ENCODE measurements around the gene PANX2. TPM values are rescaled to one million over a fixed set of nuclear protein-coding genes. Genes with fewer than 3 reads are reported as not detected.

PANX2 gene
- total and polyA plus RNA-seq, 2 experiments from 2014 or later = 0.44 to 2.1 TPM

GRCh38 chr22:50138988-50139387, 31.5 kb upstream of the PANX2 start:
- H3K9me3 ChIP-seq (ENCODE audit: low read depth) = no peaks in the 10 kb centered on the region
- TF ChIP-seq EZH2phosphoT487 (IDR thresholded peaks at IDR 0.05; ENCODE audit: low read depth, severe bottlenecking, unreplicated experiment) (no peak), EZH2 (IDR thresholded peaks at IDR 0.05; ENCODE audit: borderline replicate concordance) (no peak)
- TF ChIP-seq, protein P1, sequence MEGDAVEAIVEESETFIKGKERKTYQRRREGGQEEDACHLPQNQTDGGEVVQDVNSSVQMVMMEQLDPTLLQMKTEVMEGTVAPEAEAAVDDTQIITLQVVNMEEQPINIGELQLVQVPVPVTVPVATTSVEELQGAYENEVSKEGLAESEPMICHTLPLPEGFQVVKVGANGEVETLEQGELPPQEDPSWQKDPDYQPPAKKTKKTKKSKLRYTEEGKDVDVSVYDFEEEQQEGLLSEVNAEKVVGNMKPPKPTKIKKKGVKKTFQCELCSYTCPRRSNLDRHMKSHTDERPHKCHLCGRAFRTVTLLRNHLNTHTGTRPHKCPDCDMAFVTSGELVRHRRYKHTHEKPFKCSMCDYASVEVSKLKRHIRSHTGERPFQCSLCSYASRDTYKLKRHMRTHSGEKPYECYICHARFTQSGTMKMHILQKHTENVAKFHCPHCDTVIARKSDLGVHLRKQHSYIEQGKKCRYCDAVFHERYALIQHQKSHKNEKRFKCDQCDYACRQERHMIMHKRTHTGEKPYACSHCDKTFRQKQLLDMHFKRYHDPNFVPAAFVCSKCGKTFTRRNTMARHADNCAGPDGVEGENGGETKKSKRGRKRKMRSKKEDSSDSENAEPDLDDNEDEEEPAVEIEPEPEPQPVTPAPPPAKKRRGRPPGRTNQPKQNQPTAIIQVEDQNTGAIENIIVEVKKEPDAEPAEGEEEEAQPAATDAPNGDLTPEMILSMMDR (IDR thresholded peaks at IDR 0.05; ENCODE audit: poor library complexity) = no peak
- H3K4me1 ChIP-seq (ENCODE audit: insufficient read depth) = peaks cover 7% of the 10 kb centered on the region
- H3K27me3 ChIP-seq = no peaks in the 10 kb centered on the region
- H3K79me2 ChIP-seq = no peaks in the 10 kb centered on the region
- no peak overlapping the region for H3K4me2 ChIP-seq
- no peaks in the 10 kb centered on the region for H3K9me2 ChIP-seq (replicated peaks; ENCODE audit: insufficient read depth)
- no peaks in the 10 kb centered on the region for H4K20me1 ChIP-seq (ENCODE audit: insufficient read depth, poor library complexity, severe bottlenecking)
- WGBS (ENCODE audit: low lambda C conversion rate, missing lambda C conversion rate) = 84% methylated on average over 9 of the region's 9 CpGs
- H2AFZ ChIP-seq = no peak overlapping the region
- no peaks in the 10 kb centered on the region for H3K36me3 ChIP-seq (replicated peaks; ENCODE audit: insufficient read depth, low read depth)
- no peak for DNase-seq (ENCODE audit: low spot score)
- no peak overlapping the region for H3K4me3 ChIP-seq
- no peak overlapping the region for H3K27ac ChIP-seq

DNA sequence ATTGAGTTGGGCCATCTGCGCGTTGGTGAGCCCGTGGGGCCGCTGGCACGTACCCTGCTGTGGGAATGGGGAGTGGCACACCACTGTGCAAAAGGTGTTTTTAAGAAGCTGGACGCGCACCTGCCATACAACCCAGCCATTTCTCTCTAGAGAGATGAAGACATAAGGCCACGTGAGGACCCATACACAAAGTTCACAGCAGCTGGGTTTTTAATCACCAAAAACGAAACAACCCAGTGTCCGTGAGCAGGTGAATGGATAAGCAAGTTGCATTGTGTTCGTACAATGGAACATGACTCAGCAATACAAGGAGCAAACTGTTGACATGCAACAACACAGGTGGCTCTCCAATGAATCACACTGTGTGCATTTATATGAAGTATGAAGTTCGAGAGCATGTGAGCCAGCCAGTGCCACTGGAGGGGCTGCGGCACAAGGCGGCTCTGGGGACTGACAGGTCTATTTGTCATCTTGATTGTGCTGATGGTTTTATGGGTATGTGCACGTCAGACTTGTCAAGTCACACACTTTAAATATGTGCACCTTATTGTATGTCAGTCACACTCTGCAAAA, 30.6 kb upstream of the PANX2 start:
- peak; percentile 55 for DNase-seq (ENCODE audit: low spot score)
- Histone ChIP-seq H2AFZ (no peak overlapping the region), H3K4me1 (ENCODE audit: insufficient read depth) (peaks cover 7% of the 10 kb centered on the region), H3K9me2 (replicated peaks; ENCODE audit: insufficient read depth) (no peaks in the 10 kb centered on the region), H3K27me3 (no peaks in the 10 kb centered on the region), H4K20me1 (ENCODE audit: insufficient read depth, poor library complexity, severe bottlenecking) (no peaks in the 10 kb centered on the region), H3K4me3 (no peak overlapping the region), H3K27ac (peak overlapping the region; percentile 14), H3K36me3 (replicated peaks; ENCODE audit: insufficient read depth, low read depth) (no peaks in the 10 kb centered on the region), H3K4me2 (no peak overlapping the region), H3K9me3 (ENCODE audit: low read depth) (no peaks in the 10 kb centered on the region), H3K79me2 (no peaks in the 10 kb centered on the region)
- TF ChIP-seq, protein P1 (IDR thresholded peaks at IDR 0.05; ENCODE audit: poor library complexity) = no peak
- no peak for TF ChIP-seq EZH2 (IDR thresholded peaks at IDR 0.05; ENCODE audit: borderline replicate concordance)
- no peak for TF ChIP-seq EZH2phosphoT487 (IDR thresholded peaks at IDR 0.05; ENCODE audit: low read depth, severe bottlenecking, unreplicated experiment)
- WGBS (ENCODE audit: low lambda C conversion rate, missing lambda C conversion rate) = 72% methylated on average over 15 of the region's 15 CpGs

DNA sequence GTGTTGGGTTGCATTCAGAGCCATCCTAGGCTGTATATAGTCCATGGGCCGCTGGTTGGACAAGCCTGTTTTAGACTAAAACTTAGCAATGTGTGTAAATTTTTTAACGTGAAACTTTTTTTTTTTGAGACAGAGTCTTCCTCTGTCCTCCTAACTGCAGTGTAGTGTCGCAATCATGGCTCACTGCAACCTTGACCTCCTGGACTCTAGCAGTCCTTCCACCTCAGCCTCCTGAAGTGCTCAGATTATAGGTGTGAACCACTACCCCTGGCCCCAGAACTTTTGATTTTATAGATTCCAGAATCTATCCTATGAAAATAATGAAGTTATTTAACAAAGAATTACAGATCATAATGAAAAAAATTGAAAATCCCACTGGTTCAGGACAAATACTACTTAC, 29.9 kb upstream of the PANX2 start:
- Histone ChIP-seq H3K36me3 (replicated peaks; ENCODE audit: insufficient read depth, low read depth) (no peaks in the 10 kb centered on the region), H3K27me3 (no peaks in the 10 kb centered on the region), H3K27ac (peak overlapping the region; percentile 14), H3K9me2 (replicated peaks; ENCODE audit: insufficient read depth) (no peaks in the 10 kb centered on the region), H4K20me1 (ENCODE audit: insufficient read depth, poor library complexity, severe bottlenecking) (no peaks in the 10 kb centered on the region), H2AFZ (no peak overlapping the region), H3K4me2 (no peak overlapping the region), H3K9me3 (ENCODE audit: low read depth) (no peaks in the 10 kb centered on the region), H3K79me2 (no peaks in the 10 kb centered on the region), H3K4me1 (ENCODE audit: insufficient read depth) (peaks cover 11% of the 10 kb centered on the region), H3K4me3 (no peak overlapping the region)
- WGBS (ENCODE audit: low lambda C conversion rate, missing lambda C conversion rate) = 56% methylated on average over 3 of the region's 3 CpGs
- TF ChIP-seq EZH2 (IDR thresholded peaks at IDR 0.05; ENCODE audit: borderline replicate concordance) (no peak), EZH2phosphoT487 (IDR thresholded peaks at IDR 0.05; ENCODE audit: low read depth, severe bottlenecking, unreplicated experiment) (no peak)
- TF ChIP-seq, protein P1 (IDR thresholded peaks at IDR 0.05; ENCODE audit: poor library complexity) = no peak
- no peak for DNase-seq (ENCODE audit: low spot score)
